DOHH2 (cell line): ENCODE measurements around the gene CHCHD6.

ENCODE experiments used
- H3F3A ChIP-seq: fragments of 200-600 bp; sonication (generic), shearing (Covaris generic); 2 replicates; pipeline ENCODE4 v1.6.0; 2016; ENCODE audit warnings: antibody characterized with exemption, mild to moderate bottlenecking; ENCODE audit not compliant: control insufficient read depth, insufficient read depth
- H3K27ac ChIP-seq: fragments of 200-600 bp; sonication (generic); 2 replicates; pipeline ENCODE4 v1.5.1; 2014; ENCODE audit warnings: low read depth, mild to moderate bottlenecking, low read length, moderate library complexity
- H3K27me3 ChIP-seq: fragments of 200-600 bp; sonication (generic); 2 replicates; pipeline ENCODE4 v1.6.1; 2014; ENCODE audit warnings: mild to moderate bottlenecking, low read length, mixed read lengths; ENCODE audit not compliant: control insufficient read depth
- H3K36me3 ChIP-seq: fragments of 200-600 bp; sonication (generic); 2 replicates; pipeline ENCODE4 v1.6.1; 2014; ENCODE audit warnings: mild to moderate bottlenecking, low read length, moderate library complexity, mixed read lengths; ENCODE audit not compliant: control insufficient read depth
- H3K4me1 ChIP-seq: fragments of 200-600 bp; sonication (generic); 2 replicates; pipeline ENCODE4 v1.6.1; 2014; ENCODE audit warnings: mild to moderate bottlenecking, low read length, mixed read lengths; ENCODE audit not compliant: control insufficient read depth
- H3K4me2 ChIP-seq: fragments of 200-600 bp; sonication (generic); 2 replicates; pipeline ENCODE4 v1.6.0; 2014; ENCODE audit warnings: mild to moderate bottlenecking, low read length, moderate library complexity
- H3K4me3 ChIP-seq: fragments of 200-600 bp; sonication (generic); 2 replicates; pipeline ENCODE4 v1.5.1; 2014; ENCODE audit warnings: mild to moderate bottlenecking, low read length, mixed read lengths
- H3K79me2 ChIP-seq: fragments of 200-600 bp; sonication (generic); 2 replicates; pipeline ENCODE4 v1.6.1; 2014; ENCODE audit warnings: mild to moderate bottlenecking, low read length, mixed read lengths; ENCODE audit not compliant: control insufficient read depth
- H3K9me2 ChIP-seq: fragments of 200-600 bp; sonication (generic); replicated peaks from 2 replicates; pipeline ENCODE4 v1.6.1; 2014; ENCODE audit warnings: mild to moderate bottlenecking, low read length, mixed read lengths; ENCODE audit not compliant: control insufficient read depth
- H3K9me3 ChIP-seq: fragments of 200-600 bp; sonication (generic); 2 replicates; pipeline ENCODE4 v1.6.1; 2014; ENCODE audit warnings: antibody characterized with exemption, low read length, mixed read lengths; ENCODE audit not compliant: control insufficient read depth, insufficient read depth
- H4K20me1 ChIP-seq: fragments of 200-600 bp; sonication (generic); 2 replicates; pipeline ENCODE4 v1.6.0; 2014; ENCODE audit warnings: low read depth, mild to moderate bottlenecking, antibody characterized with exemption, low read length, moderate library complexity; ENCODE audit not compliant: control insufficient read depth, insufficient read depth
- CTCF ChIP-seq: fragments of 200-600 bp; sonication (generic); IDR thresholded peaks from one replicate; pipeline ENCODE4 v1.5.1; 2014; ENCODE audit warnings: antibody characterized with exemption, mild to moderate bottlenecking, low read depth, low read length; ENCODE audit not compliant: poor library complexity, severe bottlenecking
- EZH2phosphoT487 ChIP-seq: fragments of 200-600 bp; sonication (generic); IDR thresholded peaks from 2 replicates; pipeline ENCODE4 v1.6.1; 2017; ENCODE audit warnings: borderline replicate concordance, mild to moderate bottlenecking, antibody characterized with exemption, low read length, moderate library complexity, mixed read lengths

CHCHD6 gene

GRCh38 chr3:126680667-126681055, 23.4 kb upstream of the CHCHD6 start:
- no peak overlapping the region for H3K4me2 ChIP-seq
- no peak for TF ChIP-seq CTCF
- no peak for TF ChIP-seq EZH2phosphoT487

GRCh38 chr3:126682009-126682408, 22.0 kb upstream of the CHCHD6 start:
- H4K20me1 ChIP-seq: no peaks in the 10 kb centered on the region
- peaks cover 3% of the 10 kb centered on the region; the same call in 1 of the 2 replicates for H3K27me3 ChIP-seq
- no peak overlapping the region for H3K4me2 ChIP-seq
- no peaks in the 10 kb centered on the region for H3K79me2 ChIP-seq
- H3K4me1 ChIP-seq: 0 out of 2 replicates have a peak, but pooled peaks cover 3% of the 10 kb centered on the region
- H3K36me3 ChIP-seq: no peaks in the 10 kb centered on the region
- no peak overlapping the region for H3K4me3 ChIP-seq
- no peaks in the 10 kb centered on the region for H3K9me3 ChIP-seq
- no peaks in the 10 kb centered on the region for H3F3A ChIP-seq
- no peaks in the 10 kb centered on the region for H3K9me2 ChIP-seq
- TF ChIP-seq EZH2phosphoT487 (no peak), CTCF (no peak)
- no peak overlapping the region for H3K27ac ChIP-seq

More at GRCh38 chr3:126680667-126681055, 23.4 kb upstream of the CHCHD6 start:
- H3K27me3 ChIP-seq: peaks cover 3% of the 10 kb centered on the region; the same call in 1 of the 2 replicates
- no peaks in the 10 kb centered on the region for H4K20me1 ChIP-seq
- no peak overlapping the region for H3K4me3 ChIP-seq
- H3K4me1 ChIP-seq: 0 out of 2 replicates have a peak, but pooled peaks cover 3% of the 10 kb centered on the region
- no peaks in the 10 kb centered on the region for H3K36me3 ChIP-seq
- H3K79me2 ChIP-seq: no peaks in the 10 kb centered on the region
- H3K9me2 ChIP-seq: no peaks in the 10 kb centered on the region
- no peak overlapping the region for H3K27ac ChIP-seq
- no peaks in the 10 kb centered on the region for H3K9me3 ChIP-seq
- H3F3A ChIP-seq: no peaks in the 10 kb centered on the region

GRCh38 chr3:126683069-126683468, 21.0 kb upstream of the CHCHD6 start:
- H3K79me2 ChIP-seq: no peaks in the 10 kb centered on the region

More at GRCh38 chr3:126683069-126683468, 21.0 kb upstream of the CHCHD6 start:
- no peaks in the 10 kb centered on the region for H3K9me3 ChIP-seq
- no peak overlapping the region for H3K4me2 ChIP-seq
- H3K9me2 ChIP-seq: no peaks in the 10 kb centered on the region
- TF ChIP-seq CTCF: no peak
- no peak for TF ChIP-seq EZH2phosphoT487
- no peaks in the 10 kb centered on the region for H3F3A ChIP-seq
- H4K20me1 ChIP-seq: no peaks in the 10 kb centered on the region
- H3K36me3 ChIP-seq: no peaks in the 10 kb centered on the region
- 0 out of 2 replicates have a peak, but pooled peaks cover 3% of the 10 kb centered on the region for H3K4me1 ChIP-seq
- H3K27me3 ChIP-seq: peaks cover 3% of the 10 kb centered on the region; the same call in 1 of the 2 replicates
- H3K27ac ChIP-seq: no peak overlapping the region
- no peak overlapping the region for H3K4me3 ChIP-seq
